Stimulated activated naive B cell treated with anti-CD40 and anti-IgM and Interleukin-4, amounts not matched to agents 10 μg/mL and 1 μg/mL and 100 μg/mL, for 72 hours (primary cell): ENCODE results near the gene CTIF.
"Not testable (repeated sequence)": the region's sequence is repeated elsewhere in the genome, so short reads cannot be mapped to it uniquely, and the experiment has no call there.

Source experiments
- ATAC-seq, 2 donors: fragments of 150-1000 bp; cut with Tn5 transposase; replicated peaks; 2 replicates each; pipeline ENCODE4 v1.10.0; 2021; ENCODE audit warnings: moderate library complexity in 1 of 2
- DNase-seq: peaks from one replicate; pipeline ENCODE4 v3.0.0; 2021
- H3K27ac Mint-ChIP-seq: one replicate; pipeline ENCODE4 v1.8.0; 2022; ENCODE audit warnings: mild to moderate bottlenecking, mixed read lengths
- H3K27me3 Mint-ChIP-seq, 2 donors: one replicate each; pipeline ENCODE4 v1.8.0; 2022; ENCODE audit warnings: mixed read lengths in 2 of 2
- H3K36me3 Mint-ChIP-seq, 2 donors: one replicate each; pipeline ENCODE4 v1.8.0; 2022; ENCODE audit warnings: mixed read lengths in 2 of 2, mild to moderate bottlenecking in 1 of 2
- H3K4me1 Mint-ChIP-seq, 2 donors: one replicate each; pipeline ENCODE4 v1.8.0; 2022; ENCODE audit warnings: mixed read lengths in 2 of 2, mild to moderate bottlenecking in 1 of 2
- H3K4me3 Mint-ChIP-seq, 2 donors: one replicate each; pipeline ENCODE4 v1.8.0; 2022; ENCODE audit warnings: mild to moderate bottlenecking in 2 of 2, mixed read lengths in 2 of 2, moderate library complexity in 1 of 2
- H3K9me3 Mint-ChIP-seq, 2 donors: one replicate each; pipeline ENCODE4 v1.8.0; 2022; ENCODE audit warnings: mixed read lengths in 2 of 2, mild to moderate bottlenecking in 1 of 2

Gene CTIF

DNA sequence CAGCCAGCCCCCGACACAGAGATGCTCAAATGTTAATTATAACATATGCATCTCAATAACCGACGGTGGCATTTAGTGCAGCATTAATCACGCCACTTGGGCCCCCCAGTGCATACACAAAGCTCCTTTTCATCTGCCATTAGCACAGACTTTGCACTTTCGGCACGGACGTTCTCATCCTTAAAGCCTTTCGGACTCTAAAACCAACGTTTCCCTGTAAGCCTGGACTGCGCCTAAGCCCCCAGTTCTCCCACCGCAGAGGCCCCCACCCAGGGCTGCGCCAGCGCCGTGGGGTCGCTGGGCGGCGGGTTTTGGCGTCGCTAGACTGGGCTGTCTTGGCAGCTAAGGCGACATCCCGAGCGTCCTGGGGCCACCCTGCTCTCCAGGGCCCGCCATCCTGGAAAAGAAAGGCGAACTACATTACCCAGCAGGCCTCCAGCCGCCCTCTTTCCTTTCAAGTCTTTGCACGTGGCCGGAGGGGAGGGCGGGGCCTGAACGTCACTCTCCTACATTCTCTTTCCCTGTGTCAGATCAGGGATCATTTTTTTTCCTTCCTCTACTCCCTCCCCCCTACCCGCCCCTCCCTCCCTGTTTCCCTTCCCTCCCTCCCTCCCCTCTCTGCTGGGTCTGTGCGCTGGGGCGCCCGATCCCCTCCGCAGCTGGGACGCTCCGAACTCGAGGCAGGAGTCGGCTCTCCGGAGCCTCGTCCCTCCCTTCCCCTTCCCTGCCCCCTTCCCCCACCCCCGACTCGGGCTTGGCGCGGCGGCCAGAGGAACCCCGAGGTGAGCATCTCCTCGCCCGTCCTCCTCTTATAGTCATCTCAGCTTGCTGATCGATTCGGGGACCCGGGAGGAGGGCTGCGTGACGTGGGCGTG is at the start of gene CTIF:
Gene CTIF, plus strand, starts transcription at position 501 of the 875 bp plus-strand sequence. CDS start 80,535 bp downstream, outside the sequence.
- Mint-ChIP-seq H3K27me3 (peaks cover 0 to 5% of the 10 kb centered on the region in 2 donors), H3K4me3 (peak within 1 kb of the TSS; percentile 91 to 96), H3K27ac (peak within 1 kb of the TSS; percentile 59), H3K4me1 (peaks cover 5 to 29% of the 10 kb centered on the region in 2 donors), H3K36me3 (no peaks in the 10 kb centered on the region), H3K9me3 (no peaks in the 10 kb centered on the region)
- peak; percentile 54 for DNase-seq
- peak; percentile 82 to 83 for ATAC-seq

DNA sequence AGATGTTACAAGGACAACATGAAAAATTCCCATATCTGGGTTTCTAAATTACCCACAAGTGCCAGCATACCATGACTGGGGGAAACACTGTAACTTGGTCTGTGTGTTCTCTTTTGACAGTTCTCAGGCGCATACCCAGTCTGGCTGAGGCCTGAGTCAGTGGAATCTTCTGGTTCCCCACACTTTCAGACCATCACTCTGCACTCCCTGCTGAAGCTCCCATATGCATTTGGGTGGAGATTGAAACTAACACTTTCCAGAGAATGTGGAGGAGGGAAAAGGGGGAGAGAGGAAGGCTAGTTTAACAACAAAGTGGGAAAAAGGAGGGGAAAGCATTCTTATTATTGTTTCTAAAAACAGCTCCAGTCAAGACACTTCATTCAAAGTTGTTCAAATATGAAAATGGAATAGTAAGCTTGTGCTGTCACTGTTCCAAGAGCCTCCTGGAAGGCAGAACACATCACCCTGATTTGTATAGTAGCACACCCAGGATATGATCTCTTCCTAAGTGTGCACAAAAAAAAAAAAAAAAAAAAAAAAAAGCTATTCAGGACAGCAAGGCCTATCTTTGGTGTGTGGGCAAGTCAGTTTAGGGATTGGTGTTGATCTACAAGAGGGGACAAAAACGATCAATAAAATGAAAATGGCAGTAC is 48.1 kb upstream of the CTIF start:
- H3K36me3 Mint-ChIP-seq = no peaks in the 10 kb centered on the region
- H3K27ac Mint-ChIP-seq = no peak overlapping the region
- peaks cover 27 to 28% of the 10 kb centered on the region in 2 donors for H3K27me3 Mint-ChIP-seq
- DNase-seq = no peak
- no peak overlapping the region for H3K4me3 Mint-ChIP-seq
- peaks cover 0 to 6% of the 10 kb centered on the region in 2 donors for H3K4me1 Mint-ChIP-seq
- H3K9me3 Mint-ChIP-seq = peaks cover 0 to 2% of the 10 kb centered on the region in 2 donors
- no peak for ATAC-seq

GRCh38 chr18:48492880-48493279 is 46.0 kb upstream of the CTIF start:
- no peak for DNase-seq
- no peak for ATAC-seq
- Mint-ChIP-seq H3K27ac (no peak overlapping the region), H3K27me3 (peaks cover 32 to 35% of the 10 kb centered on the region in 2 donors), H3K4me1 (peaks cover 0 to 6% of the 10 kb centered on the region in 2 donors), H3K4me3 (no peak overlapping the region), H3K9me3 (peaks cover 7 to 11% of the 10 kb centered on the region in 2 donors), H3K36me3 (peaks cover 2% of the 10 kb centered on the region in 2 donors)

DNA sequence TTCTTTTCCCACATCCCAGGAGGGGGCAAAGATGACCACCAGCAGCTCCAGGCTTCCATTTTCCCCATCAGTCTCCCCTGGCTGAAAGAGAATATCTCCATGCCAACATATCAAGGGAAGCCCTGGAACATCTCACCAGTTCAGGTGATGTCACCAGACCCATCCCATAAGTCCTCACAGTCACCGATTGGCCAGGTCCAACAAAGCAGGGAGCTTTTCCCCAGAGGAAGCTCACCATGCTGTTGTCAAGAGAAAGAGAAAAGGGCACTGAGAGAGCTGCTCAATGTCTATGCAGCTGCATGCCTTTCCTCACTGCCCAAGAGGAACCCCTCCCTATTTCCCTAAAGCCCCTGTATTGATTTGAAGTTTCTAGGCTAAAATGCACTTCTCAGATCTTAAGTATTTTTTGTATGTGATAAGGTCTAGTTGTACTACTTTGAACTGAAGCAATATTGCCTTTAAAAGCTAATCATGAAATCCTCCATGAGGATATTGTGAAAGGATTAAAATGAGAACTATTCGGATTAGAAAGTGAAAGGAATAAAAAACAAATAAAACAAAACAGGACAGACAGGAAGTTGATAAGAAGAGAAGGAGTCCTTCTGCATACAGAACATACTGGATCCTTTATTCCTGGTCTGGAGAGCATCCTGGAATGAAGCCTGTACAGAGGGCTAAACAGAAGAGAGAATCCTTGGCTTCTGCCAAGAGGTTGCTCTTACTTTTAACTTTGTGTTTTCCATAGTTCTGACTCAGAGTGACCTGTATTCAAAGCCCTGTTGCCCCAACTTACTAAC is 45.2 kb upstream of the CTIF start:
- Mint-ChIP-seq H3K27me3 (peaks cover 32 to 40% of the 10 kb centered on the region in 2 donors), H3K27ac (no peak overlapping the region), H3K4me3 (no peak overlapping the region), H3K4me1 (peaks cover 0 to 6% of the 10 kb centered on the region in 2 donors), H3K9me3 (peaks cover 11 to 12% of the 10 kb centered on the region in 2 donors), H3K36me3 (peaks cover 2 to 5% of the 10 kb centered on the region in 2 donors)
- no peak for ATAC-seq
- DNase-seq = no peak

- DNase-seq (no peak), ATAC-seq (no peak)
- Mint-ChIP-seq H3K36me3 (peaks cover 2 to 5% of the 10 kb centered on the region in 2 donors), H3K9me3 (peaks cover 11% of the 10 kb centered on the region in 2 donors), H3K27me3 (peaks cover 32 to 39% of the 10 kb centered on the region in 2 donors), H3K4me3 (no peak overlapping the region), H3K4me1 (peaks cover 0 to 6% of the 10 kb centered on the region in 2 donors), H3K27ac (no peak overlapping the region)
These were observed 41.0 kb upstream of the CTIF start for GRCh38 chr18:48497863-48498262.

DNA sequence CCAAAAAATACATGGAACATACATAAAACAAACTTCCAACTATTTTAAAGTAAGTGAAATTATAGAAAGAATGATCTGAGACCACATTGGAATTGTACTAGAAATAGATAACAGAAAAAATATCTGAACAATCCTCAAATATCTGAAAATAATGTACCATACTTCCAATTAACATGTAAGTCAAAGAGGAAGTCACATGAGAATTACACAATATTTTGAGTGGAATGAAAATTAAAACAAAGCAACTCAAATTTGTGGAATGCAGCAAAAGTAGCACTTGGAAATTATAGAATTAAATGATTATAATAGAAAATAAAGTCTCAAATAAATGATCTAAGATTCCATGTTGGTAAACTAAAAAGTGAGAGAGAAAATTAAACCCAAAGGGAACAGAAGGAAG is 38.3 kb upstream of the CTIF start:
- no peaks in the 10 kb centered on the region for H3K4me1 Mint-ChIP-seq
- H3K27me3 Mint-ChIP-seq = peaks cover 22 to 38% of the 10 kb centered on the region in 2 donors
- DNase-seq = no peak
- H3K27ac Mint-ChIP-seq = no peak overlapping the region
- ATAC-seq = no peak
- no peak overlapping the region for H3K4me3 Mint-ChIP-seq
- H3K9me3 Mint-ChIP-seq = peaks cover 15 to 16% of the 10 kb centered on the region in 2 donors
- H3K36me3 Mint-ChIP-seq = peaks cover 2 to 8% of the 10 kb centered on the region in 2 donors

GRCh38 chr18:48502906-48503305 is 35.9 kb upstream of the CTIF start:
- peaks cover 24 to 28% of the 10 kb centered on the region in 2 donors for H3K9me3 Mint-ChIP-seq
- no peak overlapping the region for H3K4me3 Mint-ChIP-seq
- peaks cover 28 to 36% of the 10 kb centered on the region in 2 donors for H3K27me3 Mint-ChIP-seq
- ATAC-seq (no peak), DNase-seq (no peak)
- H3K27ac Mint-ChIP-seq = no peak overlapping the region
- peaks cover 0 to 3% of the 10 kb centered on the region in 2 donors for H3K4me1 Mint-ChIP-seq
- H3K36me3 Mint-ChIP-seq = peaks cover 8 to 18% of the 10 kb centered on the region in 2 donors

DNA sequence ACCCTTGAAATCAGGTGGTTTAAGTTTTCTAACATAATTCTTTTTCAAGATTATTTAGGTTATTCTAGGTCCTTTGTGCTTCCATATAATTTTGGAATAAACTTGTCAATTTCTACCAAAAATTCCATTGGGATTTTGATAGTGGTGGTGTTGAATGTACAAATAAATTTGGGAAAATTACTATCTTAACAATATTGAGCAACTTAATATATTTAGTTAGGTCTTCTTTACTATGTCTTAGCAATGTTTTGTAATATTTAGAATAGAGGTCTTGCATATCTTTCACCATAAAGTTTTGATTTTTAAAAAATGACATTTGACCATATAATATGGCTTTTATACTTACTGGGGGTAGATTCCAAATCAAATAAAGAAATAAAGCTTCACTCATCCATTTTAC is 34.0 kb upstream of the CTIF start:
- peaks cover 0 to 5% of the 10 kb centered on the region in 2 donors for H3K4me1 Mint-ChIP-seq
- no peak for DNase-seq
- H3K4me3 Mint-ChIP-seq = no peak overlapping the region
- ATAC-seq = no peak
- H3K27me3 Mint-ChIP-seq = peaks cover 16 to 30% of the 10 kb centered on the region in 2 donors
- H3K27ac Mint-ChIP-seq = no peak overlapping the region
- H3K36me3 Mint-ChIP-seq = peaks cover 11 to 16% of the 10 kb centered on the region in 2 donors
- peaks cover 26 to 28% of the 10 kb centered on the region in 2 donors for H3K9me3 Mint-ChIP-seq

DNA sequence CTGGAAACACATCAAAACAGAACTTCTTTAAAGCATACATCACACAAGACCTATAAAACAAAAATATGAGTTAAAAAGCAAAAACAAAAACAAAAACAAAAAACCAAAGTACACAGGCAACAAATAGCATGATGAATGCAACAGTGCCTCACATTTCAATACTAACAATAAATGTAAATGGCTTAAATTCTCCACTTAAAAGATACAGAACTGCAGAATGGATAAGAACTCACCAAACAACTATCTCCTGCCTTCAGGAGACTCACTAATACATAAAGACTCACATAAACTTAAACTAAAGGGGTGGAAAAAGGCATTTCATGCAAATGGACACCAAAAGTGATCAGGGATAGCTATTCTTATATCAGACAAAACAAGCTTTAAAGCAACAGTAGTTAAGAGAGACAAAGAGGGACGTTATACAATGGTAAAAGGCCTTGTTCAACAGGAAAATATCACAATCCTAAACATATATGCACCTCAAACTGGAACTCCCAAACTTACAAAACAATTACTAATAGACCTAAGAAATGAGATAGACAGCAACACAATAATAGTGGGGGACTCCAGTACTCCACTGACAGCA is 31.8 kb upstream of the CTIF start:
- peaks cover 13 to 27% of the 10 kb centered on the region in 2 donors for H3K27me3 Mint-ChIP-seq
- not testable (repeated sequence) for H3K4me1 Mint-ChIP-seq, ATAC-seq, H3K27ac Mint-ChIP-seq, DNase-seq, H3K4me3 Mint-ChIP-seq
- peaks cover 11 to 16% of the 10 kb centered on the region in 2 donors for H3K36me3 Mint-ChIP-seq
- H3K9me3 Mint-ChIP-seq = peaks cover 26 to 28% of the 10 kb centered on the region in 2 donors

- not testable (repeated sequence) for H3K4me3 Mint-ChIP-seq
These were observed 26.3 kb upstream of the CTIF start for GRCh38 chr18:48512498-48512897.

DNA sequence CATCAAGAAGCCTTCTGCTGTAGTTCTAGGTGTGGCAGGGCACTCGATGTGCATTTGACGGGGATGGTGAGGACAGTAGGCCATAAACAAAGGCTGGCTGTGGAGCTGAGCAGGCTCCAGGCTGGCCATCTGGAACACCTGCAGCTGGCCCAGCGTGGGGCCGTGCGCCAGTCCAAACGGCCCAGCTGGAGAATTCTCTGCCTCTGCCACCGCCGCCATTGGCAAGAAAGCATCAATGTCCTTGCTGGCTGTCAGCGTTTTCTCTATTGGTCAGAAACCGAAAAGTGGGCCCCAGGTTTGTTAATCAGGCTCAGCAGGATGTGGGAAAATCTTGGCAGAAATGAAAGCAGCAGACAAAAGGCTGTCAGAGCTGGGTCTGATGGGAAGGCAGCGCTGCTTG is 24.0 kb upstream of the CTIF start:
- ATAC-seq = no peak
- no peaks in the 10 kb centered on the region for H3K4me1 Mint-ChIP-seq
- H3K27me3 Mint-ChIP-seq = peaks cover 3 to 20% of the 10 kb centered on the region in 2 donors

More at GRCh38 chr18:48512498-48512897, 26.3 kb upstream of the CTIF start:
- not testable (repeated sequence) for DNase-seq, H3K36me3 Mint-ChIP-seq, ATAC-seq, H3K4me1 Mint-ChIP-seq, H3K9me3 Mint-ChIP-seq, H3K27ac Mint-ChIP-seq
- peaks cover 0 to 28% of the 10 kb centered on the region in 2 donors for H3K27me3 Mint-ChIP-seq

DNA sequence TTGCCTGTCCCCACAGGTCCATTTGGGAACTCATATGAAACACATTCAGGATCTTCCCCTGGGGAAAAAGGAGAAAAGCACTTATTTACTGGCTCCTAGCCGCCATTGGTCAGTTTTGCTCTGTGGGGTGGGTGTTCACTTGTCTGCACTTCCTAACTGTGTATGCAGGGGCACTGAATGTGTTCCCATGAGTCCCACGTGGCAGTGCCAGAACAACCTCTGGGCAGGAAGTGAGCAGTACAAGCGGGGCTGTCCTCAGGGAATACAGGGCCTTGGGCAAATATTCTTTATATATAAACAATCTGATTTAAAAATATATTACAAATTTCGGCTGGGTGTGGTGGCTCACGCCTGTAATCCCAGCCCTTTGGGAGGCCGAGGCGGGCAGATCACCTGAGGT is 21.8 kb upstream of the CTIF start:
- no peaks in the 10 kb centered on the region for H3K36me3 Mint-ChIP-seq
- ATAC-seq (no peak), DNase-seq (no peak)
- no peaks in the 10 kb centered on the region for H3K4me1 Mint-ChIP-seq
- no peak overlapping the region for H3K27ac Mint-ChIP-seq
- H3K27me3 Mint-ChIP-seq = peaks cover 7 to 22% of the 10 kb centered on the region in 2 donors
- H3K9me3 Mint-ChIP-seq = no peaks in the 10 kb centered on the region
- H3K4me3 Mint-ChIP-seq = no peak overlapping the region

More for the DNA sequence above, 24.0 kb upstream of the CTIF start:
- no peak overlapping the region for H3K27ac Mint-ChIP-seq
- no peaks in the 10 kb centered on the region for H3K36me3 Mint-ChIP-seq
- no peaks in the 10 kb centered on the region for H3K9me3 Mint-ChIP-seq
- no peak overlapping the region for H3K4me3 Mint-ChIP-seq
- DNase-seq = no peak

GRCh38 chr18:48519431-48520100 is 19.3 kb upstream of the CTIF start:
- ATAC-seq = no peak
- no peak for DNase-seq
- Mint-ChIP-seq H3K4me3 (no peak overlapping the region), H3K4me1 (peaks cover 0 to 2% of the 10 kb centered on the region in 2 donors), H3K27ac (no peak overlapping the region), H3K27me3 (peaks cover 28 to 30% of the 10 kb centered on the region in 2 donors), H3K36me3 (no peaks in the 10 kb centered on the region), H3K9me3 (no peaks in the 10 kb centered on the region)
